ENCODE measurements around the gene RLN3.

Gene RLN3

GRCh38 chr19:14051980-14052379 is 24.0 kb downstream of the RLN3 start:
- no peak for TF ChIP-seq SPI1 (IDR thresholded peaks at IDR 0.05; ENCODE audit: low read depth, low read length)
- TF ChIP-seq POLR2A (IDR thresholded peaks at IDR 0.05; ENCODE audit: low read depth, low read length), result no peak
- no peak for TF ChIP-seq POU2F2 (IDR thresholded peaks at IDR 0.05; ENCODE audit: low read depth, low read length)
- no peak for TF ChIP-seq TAF1 (IDR thresholded peaks at IDR 0.05; ENCODE audit: low read depth, low read length)
- no peak for TF ChIP-seq POLR2AphosphoS5 (IDR thresholded peaks at IDR 0.05; ENCODE audit: low read depth, low read length)
- no peak for TF ChIP-seq PAX5 (IDR thresholded peaks at IDR 0.05; ENCODE audit: insufficient read depth, low read length, severe bottlenecking)
- FAIRE-seq (no peak), DNase-seq (ENCODE audit: insufficient read length, low spot score) (no peak)

GRCh38 chr19:14052470-14052869 is 24.5 kb downstream of the RLN3 start:
- no peak for DNase-seq (ENCODE audit: insufficient read length, low spot score)
- FAIRE-seq, result no peak
- TF ChIP-seq PAX5 (IDR thresholded peaks at IDR 0.05; ENCODE audit: insufficient read depth, low read length, severe bottlenecking), result no peak
- no peak for TF ChIP-seq POLR2A (IDR thresholded peaks at IDR 0.05; ENCODE audit: low read depth, low read length)

- DNase-seq (ENCODE audit: insufficient read length, low spot score) (no peak), FAIRE-seq (no peak)
- TF ChIP-seq SPI1 (IDR thresholded peaks at IDR 0.05; ENCODE audit: low read depth, low read length), result no peak
- TF ChIP-seq POLR2AphosphoS5 (IDR thresholded peaks at IDR 0.05; ENCODE audit: low read depth, low read length), result no peak
- TF ChIP-seq POLR2A (IDR thresholded peaks at IDR 0.05; ENCODE audit: low read depth, low read length), result no peak
- no peak for TF ChIP-seq PAX5 (IDR thresholded peaks at IDR 0.05; ENCODE audit: insufficient read depth, low read length, severe bottlenecking)
- no peak for TF ChIP-seq POU2F2 (IDR thresholded peaks at IDR 0.05; ENCODE audit: low read depth, low read length)
- TF ChIP-seq TAF1 (IDR thresholded peaks at IDR 0.05; ENCODE audit: low read depth, low read length), result no peak
These were observed 25.1 kb downstream of the RLN3 start for GRCh38 chr19:14053032-14053431.

GRCh38 chr19:14053500-14053899 is 25.6 kb downstream of the RLN3 start:
- FAIRE-seq, result no peak
- DNase-seq (ENCODE audit: insufficient read length, low spot score), result no peak
- TF ChIP-seq POLR2AphosphoS5 (IDR thresholded peaks at IDR 0.05; ENCODE audit: low read depth, low read length), result 0 out of 2 replicates have a peak, but pooled peaks have one; percentile 6
- TF ChIP-seq SPI1 (IDR thresholded peaks at IDR 0.05; ENCODE audit: low read depth, low read length), result no peak
- peak; percentile 18; the same call in 1 of the 2 replicates for TF ChIP-seq POLR2A (IDR thresholded peaks at IDR 0.05; ENCODE audit: low read depth, low read length)

GRCh38 chr19:14054099-14054498 is 26.2 kb downstream of the RLN3 start:
- no peak for TF ChIP-seq TAF1 (IDR thresholded peaks at IDR 0.05; ENCODE audit: low read depth, low read length)
- no peak for DNase-seq (ENCODE audit: insufficient read length, low spot score)
- FAIRE-seq, result no peak

- DNase-seq (ENCODE audit: insufficient read length, low spot score) (no peak), FAIRE-seq (no peak)
- no peak for TF ChIP-seq PAX5 (IDR thresholded peaks at IDR 0.05; ENCODE audit: insufficient read depth, low read length, severe bottlenecking)
- no peak for TF ChIP-seq POLR2AphosphoS5 (IDR thresholded peaks at IDR 0.05; ENCODE audit: low read depth, low read length)
- no peak for TF ChIP-seq POLR2A (IDR thresholded peaks at IDR 0.05; ENCODE audit: low read depth, low read length)
- no peak for TF ChIP-seq TAF1 (IDR thresholded peaks at IDR 0.05; ENCODE audit: low read depth, low read length)
- TF ChIP-seq SPI1 (IDR thresholded peaks at IDR 0.05; ENCODE audit: low read depth, low read length), result no peak
- TF ChIP-seq POU2F2 (IDR thresholded peaks at IDR 0.05; ENCODE audit: low read depth, low read length), result no peak
These were observed 26.8 kb downstream of the RLN3 start for GRCh38 chr19:14054721-14055120.

GRCh38 chr19:14055396-14055795 is 27.4 kb downstream of the RLN3 start:
- TF ChIP-seq POLR2AphosphoS5 (IDR thresholded peaks at IDR 0.05; ENCODE audit: low read depth, low read length), result no peak
- TF ChIP-seq POU2F2 (IDR thresholded peaks at IDR 0.05; ENCODE audit: low read depth, low read length), result no peak
- no peak for TF ChIP-seq PAX5 (IDR thresholded peaks at IDR 0.05; ENCODE audit: insufficient read depth, low read length, severe bottlenecking)
- TF ChIP-seq SPI1 (IDR thresholded peaks at IDR 0.05; ENCODE audit: low read depth, low read length), result no peak
- TF ChIP-seq TAF1 (IDR thresholded peaks at IDR 0.05; ENCODE audit: low read depth, low read length), result no peak
- TF ChIP-seq POLR2A (IDR thresholded peaks at IDR 0.05; ENCODE audit: low read depth, low read length), result no peak

GRCh38 chr19:14056069-14056666 is 28.2 kb downstream of the RLN3 start:
- FAIRE-seq (no peak), DNase-seq (ENCODE audit: insufficient read length, low spot score) (no peak)
- TF ChIP-seq SPI1 (IDR thresholded peaks at IDR 0.05; ENCODE audit: low read depth, low read length), result no peak
- TF ChIP-seq POLR2AphosphoS5 (IDR thresholded peaks at IDR 0.05; ENCODE audit: low read depth, low read length), result no peak
- TF ChIP-seq PAX5 (IDR thresholded peaks at IDR 0.05; ENCODE audit: insufficient read depth, low read length, severe bottlenecking), result no peak
- TF ChIP-seq POU2F2 (IDR thresholded peaks at IDR 0.05; ENCODE audit: low read depth, low read length), result no peak
- no peak for TF ChIP-seq TAF1 (IDR thresholded peaks at IDR 0.05; ENCODE audit: low read depth, low read length)
- TF ChIP-seq POLR2A (IDR thresholded peaks at IDR 0.05; ENCODE audit: low read depth, low read length), result no peak

More at GRCh38 chr19:14055396-14055795, 27.4 kb downstream of the RLN3 start:
- no peak for DNase-seq (ENCODE audit: insufficient read length, low spot score)
- no peak for FAIRE-seq

- no peak for FAIRE-seq
- TF ChIP-seq POLR2AphosphoS5 (IDR thresholded peaks at IDR 0.05; ENCODE audit: low read depth, low read length), result no peak
- no peak for TF ChIP-seq TAF1 (IDR thresholded peaks at IDR 0.05; ENCODE audit: low read depth, low read length)
- TF ChIP-seq POU2F2 (IDR thresholded peaks at IDR 0.05; ENCODE audit: low read depth, low read length), result no peak
- TF ChIP-seq POLR2A (IDR thresholded peaks at IDR 0.05; ENCODE audit: low read depth, low read length), result no peak
- TF ChIP-seq PAX5 (IDR thresholded peaks at IDR 0.05; ENCODE audit: insufficient read depth, low read length, severe bottlenecking), result no peak
- TF ChIP-seq SPI1 (IDR thresholded peaks at IDR 0.05; ENCODE audit: low read depth, low read length), result no peak
- no peak for DNase-seq (ENCODE audit: insufficient read length, low spot score)
These were observed 28.9 kb downstream of the RLN3 start for GRCh38 chr19:14056741-14057356.

All from GM12891 (cell line).